Kidney capillary endothelial cell (primary cell): Measurements from ENCODE around the gene ANKIB1.
"Not testable (repeated sequence)": the region's sequence is repeated elsewhere in the genome, so short reads cannot be mapped to it uniquely, and the experiment has no call there.

ENCODE experiments used
- DNase-seq: peaks from one replicate; pipeline ENCODE4 v3.0.0-alpha.2; 2018; ENCODE audit warnings: low spot score

The ANKIB1 gene, protein sequence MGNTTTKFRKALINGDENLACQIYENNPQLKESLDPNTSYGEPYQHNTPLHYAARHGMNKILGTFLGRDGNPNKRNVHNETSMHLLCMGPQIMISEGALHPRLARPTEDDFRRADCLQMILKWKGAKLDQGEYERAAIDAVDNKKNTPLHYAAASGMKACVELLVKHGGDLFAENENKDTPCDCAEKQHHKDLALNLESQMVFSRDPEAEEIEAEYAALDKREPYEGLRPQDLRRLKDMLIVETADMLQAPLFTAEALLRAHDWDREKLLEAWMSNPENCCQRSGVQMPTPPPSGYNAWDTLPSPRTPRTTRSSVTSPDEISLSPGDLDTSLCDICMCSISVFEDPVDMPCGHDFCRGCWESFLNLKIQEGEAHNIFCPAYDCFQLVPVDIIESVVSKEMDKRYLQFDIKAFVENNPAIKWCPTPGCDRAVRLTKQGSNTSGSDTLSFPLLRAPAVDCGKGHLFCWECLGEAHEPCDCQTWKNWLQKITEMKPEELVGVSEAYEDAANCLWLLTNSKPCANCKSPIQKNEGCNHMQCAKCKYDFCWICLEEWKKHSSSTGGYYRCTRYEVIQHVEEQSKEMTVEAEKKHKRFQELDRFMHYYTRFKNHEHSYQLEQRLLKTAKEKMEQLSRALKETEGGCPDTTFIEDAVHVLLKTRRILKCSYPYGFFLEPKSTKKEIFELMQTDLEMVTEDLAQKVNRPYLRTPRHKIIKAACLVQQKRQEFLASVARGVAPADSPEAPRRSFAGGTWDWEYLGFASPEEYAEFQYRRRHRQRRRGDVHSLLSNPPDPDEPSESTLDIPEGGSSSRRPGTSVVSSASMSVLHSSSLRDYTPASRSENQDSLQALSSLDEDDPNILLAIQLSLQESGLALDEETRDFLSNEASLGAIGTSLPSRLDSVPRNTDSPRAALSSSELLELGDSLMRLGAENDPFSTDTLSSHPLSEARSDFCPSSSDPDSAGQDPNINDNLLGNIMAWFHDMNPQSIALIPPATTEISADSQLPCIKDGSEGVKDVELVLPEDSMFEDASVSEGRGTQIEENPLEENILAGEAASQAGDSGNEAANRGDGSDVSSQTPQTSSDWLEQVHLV

DNA sequence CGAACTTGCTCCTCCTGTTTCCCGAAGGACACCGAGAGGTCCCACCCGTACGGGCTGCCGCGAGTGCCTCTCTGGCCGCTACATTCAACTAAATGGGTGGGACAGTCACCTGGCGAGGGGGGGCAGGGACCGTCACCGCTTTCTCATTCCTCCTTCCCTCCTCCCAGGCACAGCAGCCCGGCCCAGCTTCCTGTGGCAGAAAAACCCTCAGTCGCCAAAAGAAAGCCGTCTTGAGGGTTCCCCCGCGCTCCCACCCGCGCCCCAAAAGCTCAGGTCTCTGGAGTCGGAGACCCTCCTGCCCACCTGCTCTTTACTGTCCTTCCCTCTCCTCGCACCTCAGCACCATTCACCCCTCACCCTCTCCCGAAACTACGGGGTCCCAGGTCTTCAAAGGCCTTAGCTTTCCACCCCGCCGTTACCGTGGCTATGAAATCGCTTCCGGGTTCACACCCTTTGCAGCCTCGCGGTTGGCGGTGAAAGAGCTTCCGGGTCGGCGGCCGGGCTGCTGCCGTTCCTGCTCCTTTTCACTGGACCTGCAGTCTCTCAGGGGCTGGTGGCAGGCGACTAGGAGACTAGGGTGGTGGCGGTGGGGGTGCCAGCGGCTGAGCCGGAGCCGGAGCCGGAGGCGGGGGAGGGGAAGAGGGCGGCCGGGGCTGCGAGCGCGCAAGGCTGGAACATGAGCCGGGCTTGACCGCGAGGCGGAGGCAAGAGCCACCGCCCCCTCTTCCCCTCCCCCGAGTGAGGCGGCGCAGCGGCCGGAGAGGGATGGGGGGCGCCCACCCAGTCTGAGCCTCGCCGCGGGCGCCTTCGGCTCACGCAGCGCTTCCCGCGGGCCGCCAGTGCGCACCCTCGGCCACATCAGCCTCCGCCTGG, at the start of gene ANKIB1, which contains the start of gene KRIT1:
Gene ANKIB1, plus strand, starts transcription at position 488 of the 873 bp plus-strand sequence. CDS start 49,005 bp downstream, outside the sequence.
Gene KRIT1, minus strand, starts transcription at position 428 of the 873 bp plus-strand sequence. CDS start 3,779 bp downstream, outside the sequence.
- peak; percentile 79 for DNase-seq

DNA sequence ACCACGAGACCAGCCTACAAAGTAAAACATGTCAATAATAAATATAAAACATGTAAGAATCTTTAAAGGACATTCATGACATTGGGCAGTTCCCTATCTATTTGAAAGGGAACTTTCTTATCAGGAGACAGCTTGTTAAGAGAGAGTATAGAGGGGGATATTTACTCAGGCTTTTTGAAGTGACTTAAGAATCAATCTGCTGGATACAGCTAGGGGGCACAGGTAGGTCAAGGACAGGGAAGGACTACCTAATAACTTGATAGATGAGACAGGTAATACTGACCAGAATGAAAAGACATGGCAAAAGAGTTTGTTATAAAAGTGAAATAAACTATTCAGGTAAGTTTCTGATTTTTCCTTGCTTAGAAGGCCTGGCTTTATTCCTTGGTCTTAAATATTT, 45.0 kb upstream of the ANKIB1 start:
- no peak for DNase-seq

DNA sequence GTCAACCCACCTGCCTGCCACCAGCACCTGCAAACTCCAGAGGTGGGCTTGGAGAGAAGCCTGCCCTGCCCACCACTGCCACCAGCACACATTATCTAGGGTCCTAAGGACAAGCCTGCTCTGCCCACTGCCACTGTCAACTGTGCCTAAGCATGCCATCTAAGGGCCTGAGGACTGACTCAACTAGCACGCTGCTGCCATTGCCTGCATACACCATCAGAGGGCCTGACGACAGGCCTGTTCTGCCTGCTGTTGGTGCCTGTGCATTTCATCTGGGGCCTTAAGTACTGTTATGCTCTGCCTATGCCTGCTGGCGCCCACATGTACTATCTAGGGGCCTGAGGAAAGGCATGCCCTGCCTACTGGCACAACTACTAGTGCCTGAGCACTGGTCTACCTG, 39.8 kb upstream of the ANKIB1 start:
- no peak for DNase-seq

DNA sequence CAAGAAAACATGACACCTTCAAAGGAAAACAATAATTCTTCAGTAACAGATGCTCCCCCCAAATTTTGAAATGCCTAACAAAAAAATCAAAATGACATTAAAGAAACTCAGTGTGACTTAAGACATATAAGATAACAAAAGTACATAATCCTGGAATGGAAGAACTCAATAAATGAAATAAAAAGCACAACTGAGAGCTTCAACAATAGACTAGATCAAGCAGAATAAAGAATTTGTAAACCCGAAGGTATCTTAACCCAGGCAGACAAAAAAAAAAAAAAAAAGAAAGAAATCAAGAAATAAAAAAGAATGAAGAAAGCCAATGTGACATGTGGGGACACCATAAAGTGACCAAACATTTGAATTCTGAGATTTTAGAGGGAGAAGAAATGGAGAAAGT, 39.1 kb upstream of the ANKIB1 start:
- DNase-seq = no peak

DNA sequence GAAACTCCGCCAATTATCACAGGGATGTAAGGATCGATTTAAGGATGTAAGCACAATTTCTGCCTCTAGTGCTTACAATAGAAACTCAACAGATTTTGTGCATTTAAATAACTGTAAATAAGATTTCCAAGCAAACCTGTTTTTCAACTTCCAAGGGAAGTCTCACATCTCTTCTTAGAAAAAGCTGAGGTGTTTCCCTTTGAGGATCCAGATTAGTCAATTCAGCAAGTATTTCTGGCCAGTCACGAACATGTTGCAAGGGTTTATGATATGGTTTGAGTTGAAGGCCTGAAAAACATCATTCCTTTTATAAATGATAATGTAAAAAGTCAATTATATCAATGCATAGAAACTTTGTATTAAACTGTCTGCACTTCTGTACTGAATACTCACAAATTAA, 24.0 kb upstream of the ANKIB1 start:
- DNase-seq = no peak

DNA sequence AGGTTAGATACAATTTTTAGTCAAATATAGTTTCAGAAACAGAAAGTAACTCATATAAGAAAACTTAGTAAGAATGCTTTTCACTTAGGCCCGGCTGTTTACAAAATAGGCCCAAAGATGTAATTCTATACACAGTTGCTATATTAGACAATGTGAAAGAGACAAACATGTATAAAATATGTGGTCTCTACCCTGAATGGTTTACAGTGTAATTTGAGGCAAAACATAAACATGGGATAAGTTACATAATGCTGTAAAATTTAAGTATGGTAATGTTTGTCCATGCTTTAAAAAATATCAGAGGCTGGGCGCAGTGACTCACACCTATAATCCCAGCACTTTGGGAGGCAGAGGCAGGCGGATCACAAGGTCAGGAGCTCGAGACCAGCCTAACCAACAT, 18.8 kb upstream of the ANKIB1 start:
- DNase-seq = no peak

DNA sequence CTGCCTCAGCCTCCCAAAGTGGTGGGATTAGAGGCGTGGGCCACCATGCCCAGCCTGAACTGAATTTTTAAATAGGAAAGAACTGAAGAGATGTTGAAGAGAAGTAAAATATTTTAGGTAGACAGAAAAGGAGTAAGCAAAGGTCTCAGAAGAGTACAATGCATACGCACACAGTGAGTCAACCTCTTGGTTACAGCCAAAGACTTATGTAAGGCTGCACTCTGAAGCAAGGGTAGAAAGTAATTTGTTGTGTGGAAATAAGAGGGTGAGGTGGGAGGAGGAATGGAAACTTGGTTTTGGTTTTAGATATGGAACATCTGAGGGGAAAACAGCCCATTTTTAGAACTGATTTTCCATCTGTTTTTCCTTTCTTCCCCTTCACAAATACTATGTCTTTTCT, 17.7 kb upstream of the ANKIB1 start:
- DNase-seq = no peak

DNA sequence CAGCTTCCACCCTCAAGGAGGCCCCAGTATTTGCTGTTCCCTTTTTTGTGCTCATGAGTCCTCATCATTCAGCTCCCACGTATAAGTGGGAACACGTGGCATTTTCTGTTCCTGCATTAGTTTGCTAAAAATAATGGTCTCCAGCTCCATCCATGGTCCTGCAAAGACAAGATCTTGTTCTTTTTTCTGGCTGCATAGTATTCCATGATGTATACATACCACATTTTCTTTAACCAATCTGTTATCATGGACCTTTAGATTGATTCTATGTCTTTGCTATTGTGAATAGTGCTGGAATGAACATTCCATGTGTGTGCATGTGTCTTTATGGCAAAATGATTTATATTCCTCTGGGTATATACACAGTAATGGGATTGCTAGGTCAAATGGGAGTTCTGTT, 17.0 kb upstream of the ANKIB1 start:
- DNase-seq = no peak

DNA sequence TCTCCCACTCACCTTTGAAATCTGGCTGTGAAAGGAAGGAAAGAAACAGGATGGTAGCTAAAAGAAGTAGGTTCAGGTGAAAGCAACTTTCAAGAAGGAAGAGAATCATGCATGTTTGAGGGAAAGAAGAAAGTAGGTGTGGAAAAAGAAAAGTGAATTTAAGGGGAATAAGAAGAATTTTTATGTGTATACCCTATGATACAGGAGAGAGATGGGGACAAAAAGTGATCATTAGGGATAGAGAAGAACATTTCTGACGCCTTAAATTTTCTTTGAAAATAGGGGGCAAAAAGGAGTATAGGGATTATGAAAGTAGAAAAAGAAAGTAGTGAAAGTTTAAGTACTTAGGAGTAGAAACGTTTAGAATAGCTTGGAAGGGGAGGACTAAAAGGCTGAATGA, 15.2 kb upstream of the ANKIB1 start:
- no peak for DNase-seq

DNA sequence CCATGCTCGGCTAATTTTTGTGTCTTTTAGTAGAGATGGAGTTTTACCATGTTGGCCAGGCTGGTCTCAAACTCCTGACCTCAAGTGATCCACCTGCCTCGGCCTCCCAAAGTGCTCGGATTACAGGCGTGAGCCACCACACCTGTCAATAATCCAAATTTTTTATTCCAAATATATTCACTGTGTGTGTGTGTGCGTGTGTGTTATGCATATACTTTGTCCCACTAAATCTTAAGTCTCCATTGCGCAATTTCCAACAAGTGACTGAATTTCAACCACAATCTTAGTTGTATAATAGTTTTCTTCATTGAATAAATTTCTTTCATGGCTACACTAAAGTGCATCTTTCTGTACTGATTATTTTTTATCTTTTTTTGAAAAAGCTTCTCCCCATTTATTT, 2.8 kb upstream of the ANKIB1 start:
- no peak for DNase-seq

DNA sequence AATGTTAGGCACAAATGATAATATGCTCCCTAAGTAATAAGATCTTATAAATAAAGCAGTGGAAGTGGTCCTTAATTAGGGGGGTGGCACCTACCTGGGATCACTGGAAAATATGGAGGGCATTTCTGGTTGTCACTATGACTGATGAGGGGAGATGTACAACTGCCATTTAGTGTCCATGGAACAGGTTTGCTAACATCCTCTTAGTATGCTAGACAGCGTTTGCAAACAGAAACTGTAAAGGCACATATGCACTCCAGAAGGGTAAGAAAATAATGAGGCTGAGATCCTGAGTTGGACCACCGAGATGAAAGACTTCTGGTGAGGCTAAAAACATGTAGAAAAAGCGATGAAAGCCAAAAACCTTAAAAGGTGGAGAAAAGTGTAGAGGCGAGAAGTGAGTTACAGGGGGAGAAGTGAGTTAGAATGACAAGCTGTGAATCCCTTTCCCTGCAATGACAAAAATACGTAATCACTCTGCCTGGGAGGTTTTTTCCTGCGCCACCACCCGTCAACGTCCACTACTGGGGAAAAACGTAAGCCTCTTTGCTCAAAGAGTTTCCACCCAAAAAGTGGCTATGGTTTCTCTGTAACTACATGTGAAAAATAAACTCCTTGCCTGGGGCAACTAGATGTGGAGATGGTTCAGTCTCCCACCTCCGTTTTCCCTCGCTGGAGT, 827 bp upstream of the ANKIB1 start:
- DNase-seq = peak; percentile 33

DNA sequence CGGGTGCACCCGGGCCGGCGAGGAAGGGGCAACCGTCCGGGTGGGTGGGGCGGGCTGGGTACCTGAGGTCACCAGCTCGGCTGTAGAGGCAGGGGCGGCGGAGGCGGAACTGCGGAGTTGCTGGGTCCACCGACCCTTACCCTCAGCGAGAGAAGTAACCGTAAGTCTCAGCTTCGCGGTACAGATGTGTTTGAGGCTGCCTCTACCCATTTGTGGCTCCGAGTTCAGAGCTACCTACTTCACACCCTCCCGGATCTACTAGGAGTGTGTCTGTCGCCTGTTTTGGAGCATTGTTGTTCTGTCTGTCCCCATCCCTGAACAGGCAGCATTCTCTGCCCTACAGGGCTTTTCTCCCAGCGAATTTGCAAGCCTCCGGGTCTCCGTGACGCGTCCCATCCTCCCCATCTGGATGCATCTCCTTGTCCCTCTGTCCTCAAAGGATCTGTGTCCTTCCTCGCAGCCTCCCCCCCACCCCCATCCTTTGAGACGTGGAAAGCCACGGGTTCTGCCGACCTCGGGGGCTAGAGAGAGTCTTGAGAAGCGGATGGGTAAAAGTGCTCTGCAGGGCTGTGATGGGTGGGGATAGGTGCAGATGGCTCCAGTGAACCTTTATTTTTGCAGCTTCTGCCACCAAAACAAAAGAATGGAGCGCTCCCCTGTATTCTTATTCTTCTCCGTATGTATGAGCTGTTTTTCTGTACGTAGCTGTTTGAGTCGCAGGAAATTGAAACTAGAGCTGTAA, 757 bp downstream of the ANKIB1 start:
- DNase-seq = peak; percentile 19

DNA sequence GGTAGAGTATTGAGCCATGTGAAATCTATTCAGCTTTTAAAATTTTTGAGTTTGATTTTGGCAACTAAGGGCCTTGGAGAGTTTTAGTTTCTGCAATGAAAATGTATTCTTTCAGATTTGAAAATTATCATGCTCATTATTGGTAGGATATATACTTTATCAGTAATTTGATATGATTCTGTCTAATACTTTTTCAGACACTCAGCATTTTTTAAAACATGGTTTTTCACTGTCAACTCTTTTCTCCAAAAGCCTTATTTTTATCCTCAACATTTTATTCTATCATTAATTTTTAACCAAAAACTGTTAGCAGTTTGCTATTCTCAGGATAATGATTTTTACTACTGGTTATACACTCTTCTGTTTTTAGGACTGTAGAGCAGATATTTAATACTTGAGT, 4.8 kb downstream of the ANKIB1 start:
- DNase-seq = no peak

DNA sequence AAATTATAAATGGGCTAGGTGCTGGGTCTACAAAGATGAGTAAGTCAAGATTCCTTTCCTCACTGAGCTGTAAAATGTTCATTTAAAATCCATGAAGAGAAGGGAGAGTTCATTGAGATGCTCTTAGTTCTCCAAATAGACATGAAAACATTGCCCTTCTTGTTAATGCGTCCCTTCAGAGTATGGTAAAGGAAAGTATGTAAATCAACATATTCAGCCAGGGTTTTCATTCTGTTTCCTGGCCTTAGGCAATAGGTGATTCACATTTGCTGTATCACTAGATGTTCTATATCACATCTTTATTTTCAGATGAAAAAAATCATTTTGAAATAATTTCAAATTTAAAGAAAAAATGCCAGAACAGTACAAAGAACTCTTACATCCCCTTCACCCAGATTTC, 5.4 kb downstream of the ANKIB1 start:
- no peak for DNase-seq

DNA sequence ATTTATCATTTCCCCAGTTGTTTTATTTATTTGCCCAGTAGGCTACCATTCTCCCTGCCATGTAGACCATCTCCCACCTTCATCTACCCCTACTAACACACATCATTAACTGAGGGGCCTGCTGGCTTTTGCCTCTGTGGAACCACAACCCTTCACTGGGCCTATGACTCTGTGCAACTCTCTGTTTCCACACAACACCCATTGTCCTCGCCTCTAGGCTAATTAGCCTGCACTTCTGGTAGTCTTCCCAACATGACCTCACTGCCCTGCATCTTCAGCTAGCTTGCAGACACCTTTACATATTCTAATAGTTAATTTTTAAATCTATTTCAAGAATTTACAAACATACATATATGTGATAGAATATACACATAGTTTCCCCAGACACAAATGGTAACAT, 7.5 kb downstream of the ANKIB1 start:
- no peak for DNase-seq

DNA sequence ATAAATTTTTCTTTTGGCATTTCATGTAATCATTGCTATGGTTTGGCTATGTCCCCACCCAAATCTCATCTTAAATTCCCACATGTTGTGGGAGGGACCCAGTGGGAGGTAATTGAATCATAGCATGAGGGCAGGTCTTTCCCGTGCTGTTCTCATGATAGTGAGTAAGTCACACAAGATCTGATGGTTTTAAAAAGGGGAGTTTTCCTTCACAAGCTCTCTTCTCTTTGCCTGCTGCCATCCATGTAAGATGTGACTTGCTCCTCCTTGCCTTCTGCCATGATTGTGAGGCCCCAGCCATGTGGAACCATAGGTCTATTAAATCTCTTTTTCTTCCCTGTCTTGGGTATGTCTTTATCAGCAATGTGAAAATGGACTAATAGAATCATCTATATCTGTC, 9.0 kb downstream of the ANKIB1 start:
- DNase-seq = not testable (repeated sequence)

DNA sequence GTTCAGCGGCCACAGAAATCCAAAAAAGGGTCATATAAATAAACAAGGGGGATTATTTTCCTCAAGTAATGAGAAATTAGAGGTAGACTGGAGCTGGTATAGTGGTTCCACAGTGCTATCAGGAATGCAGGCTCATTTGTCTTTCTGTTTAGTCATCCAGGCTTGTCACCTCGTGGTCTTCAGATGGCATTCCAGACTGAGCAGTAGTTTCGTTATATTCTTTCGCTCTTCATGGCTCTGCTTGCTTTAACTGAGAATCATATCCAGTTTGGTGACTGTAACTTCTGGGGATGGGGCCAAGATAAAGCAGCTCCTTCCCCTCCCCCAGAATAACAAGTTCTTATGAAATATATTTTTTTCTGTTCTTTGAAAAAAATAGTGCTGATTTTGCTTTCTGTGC, 9.5 kb downstream of the ANKIB1 start:
- DNase-seq = no peak

DNA sequence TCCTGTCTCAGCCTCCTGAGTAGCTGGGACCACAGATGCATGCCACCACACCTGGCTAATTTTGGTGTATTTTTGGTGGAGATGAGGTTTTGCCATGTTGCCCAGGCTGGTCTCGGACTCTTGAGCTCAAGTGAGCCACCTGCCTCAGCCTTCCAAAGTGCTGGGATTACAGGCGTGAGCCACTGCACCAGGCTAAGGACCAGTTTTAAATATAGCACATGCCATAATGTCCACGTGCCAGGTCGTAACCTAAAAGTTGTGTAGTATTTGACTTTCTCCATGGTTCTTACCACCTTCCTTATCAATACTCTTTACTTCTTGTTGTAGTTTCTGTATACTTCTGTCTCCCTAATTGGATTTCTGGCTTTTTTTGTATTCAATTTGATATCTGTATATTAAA, 13.3 kb downstream of the ANKIB1 start:
- no peak for DNase-seq

DNA sequence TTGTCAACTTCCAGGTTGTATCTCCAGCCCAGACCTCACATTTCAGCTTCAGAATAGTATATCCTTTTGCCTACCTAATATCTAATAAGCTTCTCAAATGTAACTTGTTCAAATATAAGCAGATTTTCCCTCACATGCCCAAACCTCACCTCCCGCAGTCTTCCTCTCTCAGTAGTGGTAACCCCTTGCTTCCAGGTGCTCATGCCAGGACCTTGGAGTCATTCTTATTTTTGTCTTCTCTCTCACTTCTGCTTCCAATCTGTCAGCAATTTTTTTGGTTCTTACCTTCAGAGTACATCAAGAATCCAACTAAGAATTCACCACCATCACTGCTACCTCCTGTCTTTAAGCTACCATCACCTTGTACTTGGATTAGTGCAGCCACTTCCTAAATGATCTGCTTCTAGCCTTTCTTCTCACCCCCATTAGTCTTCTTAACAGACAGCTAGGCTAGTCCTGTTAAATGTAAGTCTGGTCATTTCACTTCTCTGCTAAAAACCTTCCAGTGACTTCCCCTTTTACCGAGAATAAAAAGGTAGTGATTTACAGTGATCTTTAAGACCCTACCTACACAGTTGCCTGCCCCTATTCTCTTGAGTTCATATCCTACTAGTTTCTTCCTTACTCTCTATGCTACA, 14.0 kb downstream of the ANKIB1 start:
- no peak for DNase-seq

DNA sequence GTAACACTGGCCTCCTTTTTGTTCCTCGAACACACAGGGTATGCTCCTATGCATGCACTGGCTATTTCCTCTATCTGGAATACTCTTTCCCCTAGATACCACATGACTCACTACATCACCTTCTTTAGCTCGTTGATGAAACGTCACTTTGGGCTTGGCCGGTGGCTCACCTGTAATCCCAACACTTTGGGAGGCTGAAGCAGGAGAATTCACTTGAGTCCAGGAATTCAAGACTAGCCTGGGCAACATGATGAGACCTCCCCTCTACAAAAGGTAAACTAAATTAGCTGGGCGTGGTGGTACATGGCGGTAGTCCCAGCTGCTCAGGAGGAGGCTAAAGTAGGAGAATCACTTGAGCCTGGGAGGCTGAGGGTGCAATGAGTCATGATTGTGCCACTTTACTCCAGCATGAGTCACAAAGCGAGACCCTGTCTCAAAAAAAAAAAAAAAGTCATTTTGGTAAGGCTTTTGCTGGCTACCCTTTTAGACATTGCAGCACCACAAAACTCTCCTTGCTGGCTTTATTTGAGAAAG, 14.5 kb downstream of the ANKIB1 start:
- no peak for DNase-seq
